MM.1S (cell line): Measurements from ENCODE around the gene QTRT2.

Source experiments
- DNase-seq: peaks from one replicate; pipeline ENCODE4 v3.0.0-alpha.2; 2015
- H2AFZ ChIP-seq: fragments of 300-600 bp; sonication (generic); 2 replicates; pipeline ENCODE4 v1.6.0; 2016; ENCODE audit warnings: antibody characterized with exemption, low read length
- H3F3A ChIP-seq: fragments of 300-600 bp; sonication (generic); 2 replicates; pipeline ENCODE4 v1.6.1; 2016; ENCODE audit warnings: mild to moderate bottlenecking, antibody characterized with exemption, low read length, moderate library complexity, mixed read lengths; ENCODE audit not compliant: insufficient read depth
- H3K27ac ChIP-seq: fragments of 300-600 bp; sonication (generic); 2 replicates; pipeline ENCODE4 v1.5.1; 2016; ENCODE audit warnings: mild to moderate bottlenecking, low read length
- H3K27me3 ChIP-seq: fragments of 300-600 bp; sonication (generic); replicated peaks from 2 replicates; pipeline ENCODE4 v1.6.0; 2016; ENCODE audit warnings: low read length; ENCODE audit not compliant: insufficient read depth
- H3K36me3 ChIP-seq: fragments of 300-600 bp; sonication (generic); replicated peaks from 2 replicates; pipeline ENCODE4 v1.6.1; 2016; ENCODE audit warnings: mild to moderate bottlenecking, low read length, mixed read lengths; ENCODE audit not compliant: insufficient read depth
- H3K4me1 ChIP-seq: fragments of 300-600 bp; sonication (generic); 2 replicates; pipeline ENCODE4 v1.6.1; 2016; ENCODE audit warnings: low read length, mixed read lengths
- H3K4me2 ChIP-seq: fragments of 300-600 bp; sonication (generic); 2 replicates; pipeline ENCODE4 v1.6.0; 2016; ENCODE audit warnings: low read depth, low read length
- H3K4me3 ChIP-seq: fragments of 300-600 bp; sonication (generic); 2 replicates; pipeline ENCODE4 v1.5.1; 2016; ENCODE audit warnings: low read length, mixed read lengths
- H3K79me2 ChIP-seq: fragments of 300-600 bp; sonication (generic); 2 replicates; pipeline ENCODE4 v1.6.1; 2016; ENCODE audit warnings: mixed run types, low read length, mixed read lengths
- H3K9ac ChIP-seq: fragments of 300-600 bp; sonication (generic); 2 replicates; pipeline ENCODE4 v1.6.1; 2016; ENCODE audit warnings: low read length, mixed read lengths
- H3K9me2 ChIP-seq: fragments of 300-600 bp; sonication (generic); replicated peaks from 2 replicates; pipeline ENCODE4 v1.6.1; 2016; ENCODE audit warnings: mild to moderate bottlenecking, low read length, mixed read lengths; ENCODE audit not compliant: insufficient read depth
- H3K9me3 ChIP-seq: fragments of 300-600 bp; sonication (generic); replicated peaks from 2 replicates; pipeline ENCODE4 v1.6.1; 2016; ENCODE audit warnings: mild to moderate bottlenecking, low read length, mixed read lengths; ENCODE audit not compliant: insufficient read depth
- H4K20me1 ChIP-seq: fragments of 300-600 bp; sonication (generic); 2 replicates; pipeline ENCODE4 v1.6.1; 2016; ENCODE audit warnings: mild to moderate bottlenecking, low read length, moderate library complexity, mixed read lengths; ENCODE audit not compliant: insufficient read depth
- EZH2 ChIP-seq: fragments of 300-600 bp; sonication (generic); optimal IDR thresholded peaks from 2 replicates; pipeline ENCODE3; 2017; ENCODE audit warnings: low read depth, mild to moderate bottlenecking, antibody characterized with exemption, low read length, mixed read lengths
- EZH2phosphoT487 ChIP-seq: fragments of 300-600 bp; sonication (generic); IDR thresholded peaks from 2 replicates; pipeline ENCODE4 v1.6.1; 2018; ENCODE audit warnings: antibody characterized with exemption, low read length
- TF ChIP-seq, protein P1 (sequence below): fragments of 300-600 bp; sonication (generic); IDR thresholded peaks from 2 replicates; pipeline ENCODE4 v1.5.1; 2016; ENCODE audit warnings: antibody characterized with exemption, low read length, mixed read lengths

QTRT2 gene

DNA sequence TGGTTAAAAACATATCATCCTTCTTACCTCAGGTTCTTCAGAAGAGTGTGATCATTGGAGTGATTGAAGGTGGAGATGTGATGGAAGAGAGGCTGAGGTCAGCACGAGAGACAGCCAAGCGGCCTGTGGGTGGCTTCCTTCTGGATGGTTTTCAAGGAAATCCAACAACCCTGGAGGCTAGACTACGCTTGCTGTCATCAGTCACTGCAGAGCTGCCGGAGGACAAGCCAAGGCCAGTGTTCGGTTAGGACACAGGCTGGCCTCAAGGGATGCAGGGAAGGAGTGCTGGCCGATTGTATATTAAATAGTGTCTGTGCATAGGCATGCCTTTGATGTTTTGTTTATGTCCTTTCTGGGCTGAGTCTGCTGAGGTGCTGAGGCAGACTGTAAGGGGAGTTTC lies 20.2 kb downstream of the QTRT2 start:
- Histone ChIP-seq H3K79me2 (no peaks in the 10 kb centered on the region), H3F3A (no peaks in the 10 kb centered on the region), H3K27ac (no peak overlapping the region), H3K9me2 (no peaks in the 10 kb centered on the region), H2AFZ (no peak overlapping the region), H3K27me3 (no peaks in the 10 kb centered on the region), H3K4me1 (no peaks in the 10 kb centered on the region), H3K4me3 (no peak overlapping the region), H3K9me3 (no peaks in the 10 kb centered on the region), H4K20me1 (no peaks in the 10 kb centered on the region), H3K36me3 (peaks cover 20% of the 10 kb centered on the region; the same call in 1 of the 2 replicates), H3K9ac (no peak overlapping the region), H3K4me2 (no peak overlapping the region)
- no peak for TF ChIP-seq EZH2
- TF ChIP-seq, protein P1, sequence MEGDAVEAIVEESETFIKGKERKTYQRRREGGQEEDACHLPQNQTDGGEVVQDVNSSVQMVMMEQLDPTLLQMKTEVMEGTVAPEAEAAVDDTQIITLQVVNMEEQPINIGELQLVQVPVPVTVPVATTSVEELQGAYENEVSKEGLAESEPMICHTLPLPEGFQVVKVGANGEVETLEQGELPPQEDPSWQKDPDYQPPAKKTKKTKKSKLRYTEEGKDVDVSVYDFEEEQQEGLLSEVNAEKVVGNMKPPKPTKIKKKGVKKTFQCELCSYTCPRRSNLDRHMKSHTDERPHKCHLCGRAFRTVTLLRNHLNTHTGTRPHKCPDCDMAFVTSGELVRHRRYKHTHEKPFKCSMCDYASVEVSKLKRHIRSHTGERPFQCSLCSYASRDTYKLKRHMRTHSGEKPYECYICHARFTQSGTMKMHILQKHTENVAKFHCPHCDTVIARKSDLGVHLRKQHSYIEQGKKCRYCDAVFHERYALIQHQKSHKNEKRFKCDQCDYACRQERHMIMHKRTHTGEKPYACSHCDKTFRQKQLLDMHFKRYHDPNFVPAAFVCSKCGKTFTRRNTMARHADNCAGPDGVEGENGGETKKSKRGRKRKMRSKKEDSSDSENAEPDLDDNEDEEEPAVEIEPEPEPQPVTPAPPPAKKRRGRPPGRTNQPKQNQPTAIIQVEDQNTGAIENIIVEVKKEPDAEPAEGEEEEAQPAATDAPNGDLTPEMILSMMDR, result no peak
- no peak for TF ChIP-seq EZH2phosphoT487
- no peak for DNase-seq

DNA sequence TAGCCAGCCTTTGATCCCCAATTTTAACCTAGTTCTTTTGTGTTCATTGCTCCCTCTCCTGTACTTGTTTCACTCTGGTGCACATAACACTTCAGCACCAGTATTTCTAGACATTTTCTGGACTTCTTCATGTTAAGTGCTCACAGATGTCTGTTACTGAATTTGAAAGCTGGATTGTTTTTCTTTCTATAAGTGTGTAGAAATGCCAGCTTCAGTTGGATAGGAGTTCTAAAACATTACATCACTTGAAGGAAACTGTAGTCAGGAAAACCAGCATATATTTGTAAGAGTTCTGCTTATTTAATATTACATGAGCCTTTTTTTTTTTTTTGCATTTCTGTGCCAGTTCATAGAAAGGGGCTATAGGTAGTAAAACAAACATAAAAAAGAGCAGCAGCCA lies 21.6 kb downstream of the QTRT2 start:
- H3K27ac ChIP-seq, result no peak overlapping the region
- H3K4me3 ChIP-seq, result no peak overlapping the region
- no peak for DNase-seq
- H3K27me3 ChIP-seq, result no peaks in the 10 kb centered on the region
- TF ChIP-seq, protein P1, result no peak
- TF ChIP-seq EZH2phosphoT487, result no peak
- no peak for TF ChIP-seq EZH2
- peaks cover 20% of the 10 kb centered on the region; the same call in 1 of the 2 replicates for H3K36me3 ChIP-seq
- no peaks in the 10 kb centered on the region for H3K9me2 ChIP-seq
- no peak overlapping the region for H3K9ac ChIP-seq
- no peaks in the 10 kb centered on the region for H3K79me2 ChIP-seq
- H3K9me3 ChIP-seq, result no peaks in the 10 kb centered on the region
- no peak overlapping the region for H2AFZ ChIP-seq
- H3K4me2 ChIP-seq, result no peak overlapping the region
- no peaks in the 10 kb centered on the region for H3K4me1 ChIP-seq
- H3F3A ChIP-seq, result no peaks in the 10 kb centered on the region
- H4K20me1 ChIP-seq, result no peaks in the 10 kb centered on the region

DNA sequence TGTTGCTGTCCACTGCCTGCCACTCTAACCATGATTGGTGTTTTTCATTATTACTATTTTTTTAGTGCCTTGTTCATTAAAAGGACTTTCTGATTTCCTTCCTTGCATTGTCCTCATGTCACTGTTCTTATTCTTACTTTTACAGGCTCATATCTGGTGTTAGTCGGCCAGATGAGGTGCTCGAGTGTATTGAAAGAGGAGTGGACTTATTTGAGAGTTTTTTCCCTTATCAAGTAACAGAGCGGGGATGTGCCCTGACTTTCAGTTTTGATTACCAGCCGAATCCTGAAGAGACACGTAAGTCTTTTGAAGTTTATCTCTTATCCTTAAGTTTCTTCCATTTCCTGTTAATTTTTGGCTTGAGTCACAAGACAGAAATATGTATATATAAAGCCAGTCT lies 23.2 kb downstream of the QTRT2 start:
- Histone ChIP-seq H3K9me3 (no peaks in the 10 kb centered on the region), H3K9me2 (no peaks in the 10 kb centered on the region), H3K4me2 (no peak overlapping the region), H2AFZ (no peak overlapping the region), H3K36me3 (peaks cover 16% of the 10 kb centered on the region; the same call in 1 of the 2 replicates), H3F3A (no peaks in the 10 kb centered on the region), H3K79me2 (no peaks in the 10 kb centered on the region), H3K9ac (no peak overlapping the region), H4K20me1 (no peaks in the 10 kb centered on the region), H3K4me3 (no peak overlapping the region), H3K27me3 (no peaks in the 10 kb centered on the region), H3K27ac (no peak overlapping the region), H3K4me1 (no peaks in the 10 kb centered on the region)
- TF ChIP-seq EZH2phosphoT487, result no peak
- TF ChIP-seq, protein P1, result no peak
- TF ChIP-seq EZH2, result no peak
- no peak for DNase-seq
